B cell (primary cell): ENCODE data around the gene PHLDB1.

Source experiments
- CTCF ChIP-seq: fragments of 200-600 bp; IDR thresholded peaks from one replicate; pipeline ENCODE4 v1.8.0; 2022; ENCODE audit warnings: antibody characterized with exemption, mild to moderate bottlenecking
- EZH2 ChIP-seq: IDR thresholded peaks from 2 replicates; pipeline ENCODE4 v1.6.1; 2012; ENCODE audit warnings: borderline replicate concordance, low read depth, mild to moderate bottlenecking, moderate library complexity, low read length; ENCODE audit not compliant: insufficient read depth, poor library complexity, severe bottlenecking

GRCh38 chr11:118653684-118654390 is 46.4 kb downstream of the PHLDB1 start:
- TF ChIP-seq CTCF (no peak), EZH2 (no peak)
